GF-D8 (cell line): ENCODE measurements around the gene C9orf40.

Source experiments
- DNase-seq: peaks from one replicate; lab custom pipeline; 2025; lab: John Stamatoyannopoulos, UW

Gene C9orf40

GRCh38 chr9:74952201-74953151, at the start of gene C9orf40:
C9orf40 (minus strand) TSS chr9:74952912; CDS start chr9:74952611, 301 bp downstream.
- peak; percentile 71 for DNase-seq

GRCh38 chr9:75001719-75002421, 49.2 kb upstream of the C9orf40 start:
- DNase-seq: peak; percentile 54

GRCh38 chr9:75000835-75001234, 48.1 kb upstream of the C9orf40 start:
- no peak for DNase-seq

- no peak for DNase-seq
Measured at GRCh38 chr9:74985041-74985440, 32.3 kb upstream of the C9orf40 start.

GRCh38 chr9:74983709-74984108, 31.0 kb upstream of the C9orf40 start:
- no peak for DNase-seq

- DNase-seq: no peak
Measured at GRCh38 chr9:74979844-74980243, 27.1 kb upstream of the C9orf40 start.

GRCh38 chr9:74977287-74977686, 24.6 kb upstream of the C9orf40 start:
- DNase-seq: no peak

- no peak for DNase-seq
Measured at GRCh38 chr9:74975538-74975937, 22.8 kb upstream of the C9orf40 start.

- DNase-seq: no peak
Measured at GRCh38 chr9:74974558-74974957, 21.8 kb upstream of the C9orf40 start.

- no peak for DNase-seq
Measured at GRCh38 chr9:74973714-74974113, 21.0 kb upstream of the C9orf40 start.

- no peak for DNase-seq
Measured at GRCh38 chr9:74963056-74963455, 10.3 kb upstream of the C9orf40 start.

- DNase-seq: no peak
Measured at GRCh38 chr9:74961496-74961895, 8.8 kb upstream of the C9orf40 start.

- DNase-seq: peak; percentile 10
Measured at GRCh38 chr9:74960561-74960960, 7.8 kb upstream of the C9orf40 start.

- no peak for DNase-seq
Measured at GRCh38 chr9:74958587-74958986, 5.9 kb upstream of the C9orf40 start.

GRCh38 chr9:74953235-74953751, 581 bp upstream of the C9orf40 start:
- no peak for DNase-seq

- DNase-seq: no peak
Measured at GRCh38 chr9:74951725-74952151, 974 bp downstream of the C9orf40 start.

- no peak for DNase-seq
Measured at GRCh38 chr9:74951107-74951720, 1.5 kb downstream of the C9orf40 start.

- no peak for DNase-seq
Measured at GRCh38 chr9:74949859-74950855, 2.6 kb downstream of the C9orf40 start.

- no peak for DNase-seq
Measured at GRCh38 chr9:74948937-74949336, 3.8 kb downstream of the C9orf40 start.

- DNase-seq: no peak
Measured at GRCh38 chr9:74946686-74947085, 6.0 kb downstream of the C9orf40 start.

GRCh38 chr9:74942801-74943200, 9.9 kb downstream of the C9orf40 start:
- peak; percentile 24 for DNase-seq
